ENCODE results near the gene LMCD1.

LMCD1 gene

GRCh38 chr3:8524656-8525399, 23.2 kb downstream of the LMCD1 start:
- Histone ChIP-seq H2AFZ (ENCODE audit: low read length) (no peak overlapping the region), H4K91ac (ENCODE audit: low read depth, low read length, poor library complexity) (no peak overlapping the region), H2AK5ac (ENCODE audit: low read depth, low read length) (no peak overlapping the region), H2BK15ac (ENCODE audit: low read length) (no peak overlapping the region), H2BK120ac (ENCODE audit: low read depth, low read length) (no peak overlapping the region), H3K14ac (ENCODE audit: low read length) (no peak overlapping the region), H3K4me3 (ENCODE audit: low read length in 2 of 2) (no peak overlapping the region), H3K27me3 (ENCODE audit: control insufficient read depth in 3 of 3, insufficient read depth in 3 of 3, low read depth in 1 of 3, low read length in 3 of 3) (no peaks in the 10 kb centered on the region), H3K4ac (ENCODE audit: low read length) (no peak overlapping the region), H3K27ac (replicated peaks; ENCODE audit: low read length) (no peak overlapping the region), H3K18ac (ENCODE audit: low read length) (no peak overlapping the region), H3K4me2 (ENCODE audit: insufficient read depth, low read length, poor library complexity, severe bottlenecking) (no peak overlapping the region), H3K9ac (ENCODE audit: low read depth, low read length, poor library complexity) (no peak overlapping the region), H4K8ac (ENCODE audit: low read depth, low read length) (no peak overlapping the region), H3K79me1 (ENCODE audit: low read depth, low read length) (no peaks in the 10 kb centered on the region), H2BK12ac (ENCODE audit: low read length) (no peak overlapping the region), H3K36me3 (replicated peaks in 1 of 2; ENCODE audit: control insufficient read depth in 2 of 2, insufficient read depth in 2 of 2, low read length in 2 of 2) (no peaks in the 10 kb centered on the region), H3K4me1 (ENCODE audit: control insufficient read depth in 2 of 2, insufficient read depth in 1 of 2, low read depth in 1 of 2, low read length in 2 of 2) (peaks cover 12 to 22% of the 10 kb centered on the region in 2 donors), H3K23ac (ENCODE audit: low read depth, low read length, poor library complexity) (no peak overlapping the region), H2BK5ac (ENCODE audit: low read length) (no peak overlapping the region), H3K9me3 (replicated peaks in 1 of 2; ENCODE audit: control insufficient read depth in 2 of 2, insufficient read depth in 1 of 2, low read depth in 1 of 2, low read length in 2 of 2) (peaks cover 0 to 7% of the 10 kb centered on the region in 2 donors)
- DNase-seq (ENCODE audit: low spot score) = no peak
- no CpG with 5 or more reads among the region's 5 CpGs for WGBS, 2 donors (ENCODE audit: extremely low coverage in 2 of 2, insufficient read length in 2 of 2, insufficient replicate concordance in 1 of 2)

- H3K18ac ChIP-seq (ENCODE audit: low read length) = no peak overlapping the region
- no peaks in the 10 kb centered on the region for H3K36me3 ChIP-seq (replicated peaks in 1 of 2; ENCODE audit: control insufficient read depth in 2 of 2, insufficient read depth in 2 of 2, low read length in 2 of 2)
- DNase-seq (ENCODE audit: low spot score) = no peak
- no peak overlapping the region for H3K23ac ChIP-seq (ENCODE audit: low read depth, low read length, poor library complexity)
- H3K9me3 ChIP-seq (replicated peaks in 1 of 2; ENCODE audit: control insufficient read depth in 2 of 2, insufficient read depth in 1 of 2, low read depth in 1 of 2, low read length in 2 of 2) = peaks cover 0 to 7% of the 10 kb centered on the region in 2 donors
- H4K8ac ChIP-seq (ENCODE audit: low read depth, low read length) = no peak overlapping the region
- H3K9ac ChIP-seq (ENCODE audit: low read depth, low read length, poor library complexity) = no peak overlapping the region
- no peaks in the 10 kb centered on the region for H3K79me1 ChIP-seq (ENCODE audit: low read depth, low read length)
- H3K4me3 ChIP-seq (ENCODE audit: low read length in 2 of 2) = no peak overlapping the region
- no peak overlapping the region for H2BK12ac ChIP-seq (ENCODE audit: low read length)
- no CpG with 5 or more reads among the region's 3 CpGs for WGBS, 2 donors (ENCODE audit: extremely low coverage in 2 of 2, insufficient read length in 2 of 2, insufficient replicate concordance in 1 of 2)
- no peak overlapping the region for H3K4ac ChIP-seq (ENCODE audit: low read length)
- no peak overlapping the region for H4K91ac ChIP-seq (ENCODE audit: low read depth, low read length, poor library complexity)
- H3K14ac ChIP-seq (ENCODE audit: low read length) = no peak overlapping the region
- H3K4me1 ChIP-seq (ENCODE audit: control insufficient read depth in 2 of 2, insufficient read depth in 1 of 2, low read depth in 1 of 2, low read length in 2 of 2) = peaks cover 20 to 26% of the 10 kb centered on the region in 2 donors
- H2BK120ac ChIP-seq (ENCODE audit: low read depth, low read length) = no peak overlapping the region
- H2AK5ac ChIP-seq (ENCODE audit: low read depth, low read length) = no peak overlapping the region
- no peak overlapping the region for H3K27ac ChIP-seq (replicated peaks; ENCODE audit: low read length)
- H2BK5ac ChIP-seq (ENCODE audit: low read length) = no peak overlapping the region
- H2BK15ac ChIP-seq (ENCODE audit: low read length) = no peak overlapping the region
- H3K27me3 ChIP-seq (ENCODE audit: control insufficient read depth in 3 of 3, insufficient read depth in 3 of 3, low read depth in 1 of 3, low read length in 3 of 3) = no peaks in the 10 kb centered on the region
- no peak overlapping the region for H2AFZ ChIP-seq (ENCODE audit: low read length)
- no peak overlapping the region for H3K4me2 ChIP-seq (ENCODE audit: insufficient read depth, low read length, poor library complexity, severe bottlenecking)
Observed at GRCh38 chr3:8525893-8526292, 24.3 kb downstream of the LMCD1 start.

DNA sequence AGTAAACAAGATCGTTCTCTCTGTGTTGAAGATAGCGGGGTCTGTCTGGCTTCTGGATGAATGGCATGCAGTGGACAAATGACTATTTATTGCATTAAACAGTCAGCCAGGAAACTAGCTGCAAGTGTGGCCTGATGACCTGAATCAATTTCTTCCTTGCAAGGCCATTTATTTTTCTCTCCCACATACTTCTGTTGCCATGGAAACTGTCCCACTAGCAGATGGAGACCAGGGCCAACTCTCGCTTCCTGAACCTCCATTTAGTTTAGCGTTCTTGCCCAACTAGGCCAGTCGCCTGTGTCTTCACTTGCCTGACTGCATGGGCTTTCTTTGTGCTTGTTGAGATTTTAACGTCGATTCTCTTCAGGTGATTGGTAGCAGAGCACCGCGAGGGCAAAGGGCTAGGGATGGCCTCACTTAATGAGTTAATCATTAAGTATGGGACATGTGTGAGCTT, 27.6 kb downstream of the LMCD1 start:
- peaks cover 16 to 26% of the 10 kb centered on the region in 2 donors for H3K4me1 ChIP-seq (ENCODE audit: control insufficient read depth in 2 of 2, insufficient read depth in 1 of 2, low read depth in 1 of 2, low read length in 2 of 2)
- no CpG with 5 or more reads among the region's 9 CpGs for whole genome bisulfite sequencing, 2 donors (ENCODE audit: extremely low coverage in 2 of 2, insufficient read length in 2 of 2, insufficient replicate concordance in 1 of 2)

DNA sequence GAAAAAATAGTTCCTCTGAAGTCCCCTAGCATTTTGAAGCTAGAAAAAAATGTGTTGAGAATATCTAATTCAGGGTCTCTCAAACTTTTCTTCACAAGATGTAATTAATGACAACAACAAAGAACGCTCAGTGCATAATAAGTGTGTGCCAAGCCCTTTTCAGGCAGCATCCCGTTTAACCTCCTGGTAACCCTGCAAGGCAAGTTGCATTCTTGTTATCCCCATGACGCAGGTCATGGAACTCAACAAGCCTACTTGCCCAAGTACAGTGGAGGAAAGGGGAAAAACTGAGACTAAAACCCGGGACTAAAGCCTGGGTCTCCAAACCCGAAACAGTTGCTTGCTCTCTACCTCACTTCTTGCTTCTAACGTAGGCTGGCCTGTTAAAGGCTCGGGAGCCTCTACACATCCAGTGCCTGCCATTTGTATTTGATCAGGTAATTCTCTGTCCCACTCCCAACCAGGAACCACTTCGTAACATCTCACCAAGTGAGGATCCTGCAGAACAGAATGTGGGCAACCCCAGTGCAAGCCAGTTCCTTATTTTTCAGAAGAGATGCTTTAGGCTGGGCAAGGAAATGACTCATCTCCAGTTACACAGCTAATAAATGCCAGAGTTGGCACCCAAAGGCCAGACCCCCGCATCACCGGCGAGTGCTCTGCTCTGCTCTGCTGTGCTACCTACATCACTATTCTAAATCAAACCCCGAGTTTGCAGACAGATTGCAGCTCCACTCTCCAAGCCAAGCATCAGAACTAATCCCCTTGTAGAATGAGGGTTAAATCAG, 28.3 kb downstream of the LMCD1 start:
- no peak overlapping the region for H3K4me2 ChIP-seq (ENCODE audit: insufficient read depth, low read length, poor library complexity, severe bottlenecking)
- H3K4me1 ChIP-seq (ENCODE audit: control insufficient read depth in 2 of 2, insufficient read depth in 1 of 2, low read depth in 1 of 2, low read length in 2 of 2) = peaks cover 17 to 28% of the 10 kb centered on the region in 2 donors
- peaks cover 0 to 3% of the 10 kb centered on the region in 2 donors for H3K9me3 ChIP-seq (replicated peaks in 1 of 2; ENCODE audit: control insufficient read depth in 2 of 2, insufficient read depth in 1 of 2, low read depth in 1 of 2, low read length in 2 of 2)
- H4K8ac ChIP-seq (ENCODE audit: low read depth, low read length) = no peak overlapping the region
- H3K27ac ChIP-seq (replicated peaks; ENCODE audit: low read length) = no peak overlapping the region
- WGBS, 2 donors (ENCODE audit: extremely low coverage in 2 of 2, insufficient read length in 2 of 2, insufficient replicate concordance in 1 of 2) = no CpG with 5 or more reads among the region's 12 CpGs
- H3K14ac ChIP-seq (ENCODE audit: low read length) = no peak overlapping the region
- no peak overlapping the region for H2AK5ac ChIP-seq (ENCODE audit: low read depth, low read length)
- no peak overlapping the region for H3K9ac ChIP-seq (ENCODE audit: low read depth, low read length, poor library complexity)
- H2BK5ac ChIP-seq (ENCODE audit: low read length) = no peak overlapping the region
- peak overlapping the region; percentile 20 for H3K18ac ChIP-seq (ENCODE audit: low read length)
- no peaks in the 10 kb centered on the region for H3K27me3 ChIP-seq (ENCODE audit: control insufficient read depth in 3 of 3, insufficient read depth in 3 of 3, low read depth in 1 of 3, low read length in 3 of 3)
- H3K4ac ChIP-seq (ENCODE audit: low read length) = no peak overlapping the region
- no peak overlapping the region for H3K23ac ChIP-seq (ENCODE audit: low read depth, low read length, poor library complexity)
- H4K91ac ChIP-seq (ENCODE audit: low read depth, low read length, poor library complexity) = no peak overlapping the region
- H3K36me3 ChIP-seq (replicated peaks in 1 of 2; ENCODE audit: control insufficient read depth in 2 of 2, insufficient read depth in 2 of 2, low read length in 2 of 2) = no peaks in the 10 kb centered on the region
- H2BK120ac ChIP-seq (ENCODE audit: low read depth, low read length) = no peak overlapping the region
- H2AFZ ChIP-seq (ENCODE audit: low read length) = peak overlapping the region; percentile 33
- H2BK15ac ChIP-seq (ENCODE audit: low read length) = no peak overlapping the region
- no peaks in the 10 kb centered on the region for H3K79me1 ChIP-seq (ENCODE audit: low read depth, low read length)
- no peak for DNase-seq (ENCODE audit: low spot score)
- H2BK12ac ChIP-seq (ENCODE audit: low read length) = no peak overlapping the region
- no peak overlapping the region for H3K4me3 ChIP-seq (ENCODE audit: low read length in 2 of 2)

More for the DNA sequence above, 27.6 kb downstream of the LMCD1 start:
- Histone ChIP-seq H3K23ac (ENCODE audit: low read depth, low read length, poor library complexity) (no peak overlapping the region), H3K14ac (ENCODE audit: low read length) (no peak overlapping the region), H2AFZ (ENCODE audit: low read length) (peak overlapping the region; percentile 33), H4K8ac (ENCODE audit: low read depth, low read length) (no peak overlapping the region), H3K4me2 (ENCODE audit: insufficient read depth, low read length, poor library complexity, severe bottlenecking) (no peak overlapping the region), H2AK5ac (ENCODE audit: low read depth, low read length) (no peak overlapping the region), H3K4me3 (ENCODE audit: low read length in 2 of 2) (no peak overlapping the region), H3K4ac (ENCODE audit: low read length) (no peak overlapping the region), H3K36me3 (replicated peaks in 1 of 2; ENCODE audit: control insufficient read depth in 2 of 2, insufficient read depth in 2 of 2, low read length in 2 of 2) (no peaks in the 10 kb centered on the region), H2BK15ac (ENCODE audit: low read length) (no peak overlapping the region), H3K9ac (ENCODE audit: low read depth, low read length, poor library complexity) (no peak overlapping the region), H3K27ac (replicated peaks; ENCODE audit: low read length) (no peak overlapping the region), H4K91ac (ENCODE audit: low read depth, low read length, poor library complexity) (no peak overlapping the region), H2BK120ac (ENCODE audit: low read depth, low read length) (no peak overlapping the region), H3K18ac (ENCODE audit: low read length) (no peak overlapping the region), H2BK5ac (ENCODE audit: low read length) (no peak overlapping the region), H3K9me3 (replicated peaks in 1 of 2; ENCODE audit: control insufficient read depth in 2 of 2, insufficient read depth in 1 of 2, low read depth in 1 of 2, low read length in 2 of 2) (peaks cover 0 to 6% of the 10 kb centered on the region in 2 donors), H2BK12ac (ENCODE audit: low read length) (no peak overlapping the region), H3K27me3 (ENCODE audit: control insufficient read depth in 3 of 3, insufficient read depth in 3 of 3, low read depth in 1 of 3, low read length in 3 of 3) (no peaks in the 10 kb centered on the region), H3K79me1 (ENCODE audit: low read depth, low read length) (no peaks in the 10 kb centered on the region)
- DNase-seq (ENCODE audit: low spot score) = no peak

All from neuronal stem cell (in vitro differentiated cells).